M059J (cell line): ENCODE data around the gene FBXW8. TPM values are rescaled to one million over a fixed set of nuclear protein-coding genes. Genes with fewer than 3 reads are reported as not detected.

ENCODE experiments used
- DNase-seq: peaks from one replicate; pipeline ENCODE4 v3.0.0-alpha.2; 2012; ENCODE audit warnings: low read depth
- total RNA-seq: library from RNA; depleted of rRNA; stranded (reverse); fragments of >200 nt; shearing (Covaris generic); gene quantifications from 2 replicates; pipeline ENCODE4 v1.2.3, GENCODE V29; 2014

FBXW8 gene
- total RNA-seq, 1 experiment from 2014 or later = 18.2 TPM

GRCh38 chr12:116996093-116996492 is 85.3 kb downstream of the FBXW8 start:
- no peak for DNase-seq

- no peak for DNase-seq
Observed at GRCh38 chr12:116996621-116997020, 85.9 kb downstream of the FBXW8 start.

GRCh38 chr12:116999066-116999465 is 88.3 kb downstream of the FBXW8 start:
- DNase-seq = no peak

- no peak for DNase-seq
Observed at GRCh38 chr12:117000316-117000715, 89.6 kb downstream of the FBXW8 start.

- no peak for DNase-seq
Observed at GRCh38 chr12:117002051-117002817, 91.5 kb downstream of the FBXW8 start.

GRCh38 chr12:117003883-117004404 is 93.2 kb downstream of the FBXW8 start:
- DNase-seq = no peak

- DNase-seq = no peak
Observed at GRCh38 chr12:117005417-117006046, 94.8 kb downstream of the FBXW8 start.

GRCh38 chr12:117006333-117006732 is 95.6 kb downstream of the FBXW8 start:
- DNase-seq = no peak

- no peak for DNase-seq
Observed at GRCh38 chr12:117007577-117007976, 96.8 kb downstream of the FBXW8 start.

GRCh38 chr12:117009759-117010158 is 99.0 kb downstream of the FBXW8 start:
- DNase-seq = no peak

GRCh38 chr12:117010693-117011451 is 100.1 kb downstream of the FBXW8 start:
- no peak for DNase-seq

GRCh38 chr12:117011988-117012805 is 101.4 kb downstream of the FBXW8 start:
- DNase-seq = peak; percentile 7

GRCh38 chr12:117013726-117014125 is 103.0 kb downstream of the FBXW8 start:
- DNase-seq = peak; percentile 3

GRCh38 chr12:117014342-117014887 is 103.7 kb downstream of the FBXW8 start:
- no peak for DNase-seq

GRCh38 chr12:117015811-117016210 is 105.1 kb downstream of the FBXW8 start:
- no peak for DNase-seq

GRCh38 chr12:117017807-117018206 is 107.1 kb downstream of the FBXW8 start:
- no peak for DNase-seq

GRCh38 chr12:117018276-117018675 is 107.5 kb downstream of the FBXW8 start:
- no peak for DNase-seq

GRCh38 chr12:117018685-117019084 is 107.9 kb downstream of the FBXW8 start:
- DNase-seq = no peak

- no peak for DNase-seq
Observed at GRCh38 chr12:117019866-117020265, 109.1 kb downstream of the FBXW8 start.

- DNase-seq = no peak
Observed at GRCh38 chr12:117020536-117021220, 109.9 kb downstream of the FBXW8 start.

GRCh38 chr12:117022465-117022864 is 111.7 kb downstream of the FBXW8 start:
- DNase-seq = no peak
